HCT116 (cell line): ENCODE data around the gene EPB41L5. TPM values are rescaled to one million over a fixed set of nuclear protein-coding genes. Genes with fewer than 3 reads are reported as not detected.

ENCODE experiments used
- ATAC-seq: fragments of 200-7000 bp; cut with Tn5 transposase; 2 replicates; pipeline ENCODE4 v1.9.1; 2020; ENCODE audit warnings: mild to moderate bottlenecking, moderate library complexity
- Bru-seq: library from RNA; stranded (reverse); fragments of 400-500 nt; gene quantifications from one replicate; lab custom pipeline; 2021; lab: Mats Ljungman, UMichigan
- BruChase-seq, 2 experiments: library from RNA; stranded (reverse); fragments of 400-500 nt; gene quantifications; one replicate each; lab custom pipeline; 2021; lab: Mats Ljungman, UMichigan
- BruUV-seq: library from RNA; stranded (reverse); fragments of 400-500 nt; replicated peaks from 2 replicates; lab custom pipeline; 2021; lab: Mats Ljungman, UMichigan
- CTCF ChIA-PET: fragments of 300-600 bp; sonication (Branson Sonifier 250); formaldehyde crosslinking; loops from one replicate; lab custom pipeline; 2021; ENCODE audit warnings: antibody characterized with exemption; lab: Charles Lee
- POLR2A ChIA-PET: fragments of 300-600, 350-600 bp; sonication (Branson Sonifier 250); formaldehyde crosslinking; loops from one replicate; lab custom pipeline; 2021; ENCODE audit warnings: antibody characterized with exemption; lab: Charles Lee
- RAD21 ChIA-PET, 2 experiments: fragments of 300-600 bp; sonication (Branson Sonifier 250); formaldehyde crosslinking; loops; one replicate each; lab custom pipeline; 2023; ENCODE audit warnings: low total read pairs in 2 of 2; ENCODE audit not compliant: uncharacterized antibody in 2 of 2, unreplicated experiment in 2 of 2, low non-redundant PET in 1 of 2; lab: Charles Lee
- DNase-seq: peaks from one replicate; pipeline ENCODE4 v3.0.0-alpha.2; 2010; ENCODE audit warnings: low read depth, low spot score
- H2AFZ ChIP-seq: fragments of 200-600 bp; shearing (Covaris generic), sonication (generic); 2 replicates; pipeline ENCODE4 v1.6.1; 2017; ENCODE audit warnings: low read depth, mixed run types, mixed read lengths, antibody characterized with exemption, low read length; ENCODE audit not compliant: poor library complexity, severe bottlenecking
- H3K27ac ChIP-seq: 2 replicates; pipeline ENCODE4 v1.5.1; 2012; ENCODE audit warnings: low read depth, low read length
- H3K27me3 ChIP-seq: fragments of 200-600 bp; sonication (generic); 2 replicates; pipeline ENCODE4 v1.6.1; 2016; ENCODE audit warnings: mixed run types, low read length, mixed read lengths; ENCODE audit not compliant: insufficient read depth
- H3K36me3 ChIP-seq, 2 experiments: fragments of 200-500 bp in 1 of 2; fragments of 200-600 bp in 1 of 2; sonication (Bioruptor generic) in 1 of 2; sonication (generic) in 1 of 2; 2 replicates each; pipeline versions ENCODE4 v1.5.1 to v1.6.1; 2014 to 2016; ENCODE audit warnings: low read length in 2 of 2, inconsistent platforms in 1 of 2, mixed read lengths in 1 of 2, mixed run types in 1 of 2; ENCODE audit not compliant: insufficient read depth in 2 of 2, control insufficient read depth in 1 of 2
- H3K4me1 ChIP-seq, 2 experiments: fragments of 200-600 bp in 1 of 2; sonication (generic) in 1 of 2; 2 replicates each; pipeline versions ENCODE4 v1.5.1 to v1.6.1; 2012 to 2017; ENCODE audit warnings: low read length in 2 of 2, inconsistent platforms in 1 of 2, mild to moderate bottlenecking in 1 of 2, mixed read lengths in 1 of 2, mixed run types in 1 of 2, moderate library complexity in 1 of 2; ENCODE audit not compliant: insufficient read depth in 2 of 2, control insufficient read depth in 1 of 2
- H3K4me2 ChIP-seq: fragments of 200-600 bp; sonication (generic); 2 replicates; pipeline ENCODE4 v1.6.1; 2017; ENCODE audit warnings: mixed run types, low read length, mixed read lengths
- H3K4me3 ChIP-seq, 2 experiments: fragments of 200-600 bp in 1 of 2; sonication (generic) in 1 of 2; replicated peaks in 1 of 2; 2 replicates each; pipeline ENCODE4 v1.5.1; 2011 to 2016; ENCODE audit warnings: low read length in 2 of 2, control low read depth in 1 of 2, low read depth in 1 of 2, mild to moderate bottlenecking in 1 of 2, mixed read lengths in 1 of 2, mixed run types in 1 of 2
- H3K79me2 ChIP-seq: fragments of 200-600 bp; sonication (generic); 2 replicates; pipeline ENCODE4 v1.6.1; 2017; ENCODE audit warnings: mild to moderate bottlenecking, mixed run types, low read length, moderate library complexity, mixed read lengths; ENCODE audit not compliant: insufficient read depth
- H3K9ac ChIP-seq: fragments of 200-600 bp; sonication (generic); 2 replicates; pipeline ENCODE4 v1.6.1; 2016; ENCODE audit warnings: low read length, mixed read lengths
- H3K9me2 ChIP-seq: fragments of 200-600 bp; sonication (generic), shearing (Covaris generic); 2 replicates; pipeline ENCODE4 v1.6.1; 2017; ENCODE audit warnings: mixed run types, mild to moderate bottlenecking, moderate library complexity; ENCODE audit not compliant: insufficient read depth
- H3K9me3 ChIP-seq, 2 experiments: fragments of 200-500 bp in 1 of 2; fragments of 200-600 bp in 1 of 2; sonication (Bioruptor generic) in 1 of 2; sonication (generic) in 1 of 2; 2 replicates each; pipeline ENCODE4 v1.6.1; 2014 to 2017; ENCODE audit warnings: low read length in 2 of 2, mixed read lengths in 2 of 2, inconsistent platforms in 1 of 2, low read depth in 1 of 2, mild to moderate bottlenecking in 1 of 2, mixed run types in 1 of 2, moderate library complexity in 1 of 2; ENCODE audit not compliant: control insufficient read depth in 1 of 2, insufficient read depth in 1 of 2
- H4K20me1 ChIP-seq: fragments of 200-600 bp; sonication (generic), shearing (Covaris generic); 2 replicates; pipeline ENCODE4 v1.6.1; 2017; ENCODE audit warnings: mixed run types, mild to moderate bottlenecking, moderate library complexity; ENCODE audit not compliant: insufficient read depth
- ATF3 ChIP-seq: IDR thresholded peaks from 2 replicates; pipeline ENCODE4 v1.6.1; 2012
- CBX3 ChIP-seq: IDR thresholded peaks from 2 replicates; pipeline ENCODE4 v1.6.1; 2012; ENCODE audit warnings: low read depth
- EGR1 ChIP-seq: IDR thresholded peaks from 2 replicates; pipeline ENCODE4 v1.6.1; 2012; ENCODE audit warnings: low read depth
- ELF1 ChIP-seq: IDR thresholded peaks from 2 replicates; pipeline ENCODE4 v1.6.1; 2012; ENCODE audit warnings: low read depth, borderline replicate concordance
- EZH2 ChIP-seq: fragments of 200-600 bp; sonication (generic); IDR thresholded peaks from 2 replicates; pipeline ENCODE4 v1.6.1; 2017; ENCODE audit warnings: antibody characterized with exemption, mixed run types
- FOSL1 ChIP-seq: IDR thresholded peaks from 2 replicates; pipeline ENCODE4 v1.6.1; 2012; ENCODE audit warnings: low read depth
- JUND ChIP-seq: IDR thresholded peaks from 2 replicates; pipeline ENCODE4 v1.6.1; 2012
- MAX ChIP-seq: IDR thresholded peaks from 2 replicates; pipeline ENCODE4 v1.6.1; 2012
- POLR2A ChIP-seq: IDR thresholded peaks from 2 replicates; pipeline ENCODE4 v1.7.0; 2011; ENCODE audit warnings: borderline replicate concordance; ENCODE audit not compliant: insufficient read depth, insufficient read length; ENCODE audit errors: extremely low read depth
- POLR2AphosphoS5 ChIP-seq: IDR thresholded peaks from 2 replicates; pipeline ENCODE4 v1.6.1; 2011; ENCODE audit warnings: mild to moderate bottlenecking, low read depth, low read length, moderate library complexity
- RAD21 ChIP-seq: IDR thresholded peaks from 2 replicates; pipeline ENCODE4 v1.6.1; 2012; ENCODE audit warnings: low read depth, mild to moderate bottlenecking
- REST ChIP-seq: IDR thresholded peaks from 2 replicates; pipeline ENCODE4 v1.6.1; 2012; ENCODE audit warnings: low read depth
- SIN3A ChIP-seq: IDR thresholded peaks from 2 replicates; pipeline ENCODE4 v1.6.1; 2012; ENCODE audit warnings: low read depth
- SP1 ChIP-seq: IDR thresholded peaks from 2 replicates; pipeline ENCODE4 v1.6.1; 2012; ENCODE audit warnings: low read depth
- SRF ChIP-seq: IDR thresholded peaks from 2 replicates; pipeline ENCODE4 v1.6.1; 2012; ENCODE audit warnings: low read depth
- TCF7L2 ChIP-seq: IDR thresholded peaks from 2 replicates; pipeline ENCODE4 v1.7.0; 2011; ENCODE audit warnings: borderline replicate concordance, inconsistent platforms; ENCODE audit not compliant: insufficient read depth, insufficient read length; ENCODE audit errors: extremely low read depth
- YY1 ChIP-seq: IDR thresholded peaks from 2 replicates; pipeline ENCODE4 v1.6.1; 2011; ENCODE audit warnings: low read length, low read depth, moderate library complexity, mild to moderate bottlenecking; ENCODE audit not compliant: insufficient replicate concordance; ENCODE audit errors: extremely low read depth
- ZBTB33 ChIP-seq: IDR thresholded peaks from 2 replicates; pipeline ENCODE4 v1.6.1; 2011; ENCODE audit warnings: mild to moderate bottlenecking, low read length, moderate library complexity; ENCODE audit not compliant: insufficient replicate concordance; ENCODE audit errors: extremely low read depth
- ZNF274 ChIP-seq: fragments of 200-500 bp; sonication (Bioruptor generic); IDR thresholded peaks from 2 replicates; pipeline ENCODE4 v1.6.1; 2014; ENCODE audit warnings: mild to moderate bottlenecking, low read depth, low read length, inconsistent platforms
- intact Hi-C: fragments of 100-400 bp; cut with micrococcal nuclease; formaldehyde crosslinking; loops from 2 replicates; pipeline ENCODE4 v1.10.0; 2022
- long read RNA-seq: library from polyadenylated mRNA; unstranded; transcript quantifications from one replicate; pipeline ENCODE4 v2.0.0, GENCODE V29; 2021; ENCODE audit not compliant: unreplicated experiment
- polyA plus RNA-seq: library from polyadenylated mRNA; unstranded; fragments of >200 nt; gene quantifications from 2 replicates; pipeline ENCODE4 v1.2.1, GENCODE V29; 2012; ENCODE audit warnings: missing spikeins
- total RNA-seq: library from RNA; stranded (reverse); gene quantifications from one replicate; pipeline ENCODE4 v1.2.1, GENCODE V29; 2021; ENCODE audit not compliant: unreplicated experiment

The EPB41L5 gene
- total RNA-seq (14.7 TPM), Bru-seq, nascent RNA (percentile 65 among the genes with signal in this experiment), BruChase-seq, experiment 1, labeled RNA remaining after a 6-hour chase (percentile 72 among the genes with signal in this experiment), BruChase-seq, experiment 2, labeled RNA remaining after a 2-hour chase (percentile 71 among the genes with signal in this experiment)
- 10.1 and 11.2 TPM in 2 replicates for polyA plus RNA-seq
- long read RNA-seq, transcript EPB41L5-202 (17 exons, 1,777 nt) = major isoform, 25 of 35 reads
- long read RNA-seq, partial matches to known transcripts = 0 of 35 reads
- long read RNA-seq, other reads (novel, unspliced or antisense) = 9 of 35 reads

GRCh38 chr2:120012771-120013596 is at the start of gene EPB41L5:
EPB41L5 (plus strand) TSS chr2:120013077; CDS start chr2:120019085, 6,008 bp downstream.
- DNase-seq = peak; percentile 87
- Histone ChIP-seq H3K4me2 (peak within 1 kb of the TSS; percentile 85), H3K9me3 (no peaks in the 10 kb centered on the region), H2AFZ (peak within 1 kb of the TSS; percentile 85), H3K27me3 (no peaks in the 10 kb centered on the region), H3K27ac (peak within 1 kb of the TSS; percentile 60), H3K9ac (peak within 1 kb of the TSS; percentile 74), H3K4me3 (peak within 1 kb of the TSS; percentile 62 to 77), H4K20me1 (no peaks in the 10 kb centered on the region), H3K36me3 (no peaks in the 10 kb centered on the region), H3K79me2 (peaks cover 13% of the 10 kb centered on the region), H3K4me1 (peaks cover 5 to 27% of the 10 kb centered on the region in 2 experiments; a peak in 3 of 4 replicates), H3K9me2 (no peaks in the 10 kb centered on the region)
- ChIA-PET CTCF (interaction anchor here (0.9 to 1.4 kb wide), 3 partner anchors 14 to 300 kb away, joined by 3 to 5 read pairs (median 3); no protein-coding TSS in a partner anchor), POLR2A (interaction anchor here (0.6 to 1.1 kb wide), 4 partner anchors 16 to 203 kb away, joined by 3 to 5 read pairs (median 3); no protein-coding TSS in a partner anchor), RAD21 (interaction anchor here in 1 of 2 experiments (0.6 kb wide), 1 partner anchor 17 kb away, joined by 3 read pairs; no protein-coding TSS in a partner anchor)
- ATAC-seq = peak; percentile 90
- BruUV-seq = no TSS peak
- intact Hi-C loops = loop anchor here (5.0 to 10.0 kb wide), 2 partner anchors 256 to 308 kb away; partner anchors contain the start of gene PTPN4
- TF ChIP-seq ZNF274 = no peak
- no peak for TF ChIP-seq ATF3
- TF ChIP-seq SRF = 0 out of 2 replicates have a peak, but pooled peaks have one; percentile 8
- no peak for TF ChIP-seq JUND
- TF ChIP-seq ELF1 = peak; percentile 54
- TF ChIP-seq TCF7L2 = peak; percentile 36
- no peak for TF ChIP-seq RAD21
- TF ChIP-seq ZBTB33 = peak; percentile 20
- peak; percentile 79 for TF ChIP-seq POLR2A
- TF ChIP-seq CBX3 = no peak
- TF ChIP-seq EZH2 = no peak
- TF ChIP-seq EGR1 = no peak
- TF ChIP-seq SIN3A = peak; percentile 32; the same call in 1 of the 2 replicates
- peak; percentile 85 for TF ChIP-seq MAX
- TF ChIP-seq YY1 = peak; percentile 76
- TF ChIP-seq SP1 = peak; percentile 73
- no peak for TF ChIP-seq FOSL1
- no peak for TF ChIP-seq REST
- TF ChIP-seq POLR2AphosphoS5 = peak; percentile 85
